IMR-90 (cell line): Measurements from ENCODE around the gene DOCK7. TPM values are rescaled to one million over a fixed set of nuclear protein-coding genes. Genes with fewer than 3 reads are reported as not detected.
A peak's percentile ranks its signal among the peaks of the same experiment; 100 is the strongest.

Experiments
- ATAC-seq: fragments of 200-7000 bp; cut with Tn5 transposase; 2 replicates; pipeline ENCODE4 v1.9.1; 2020; ENCODE audit warnings: low read depth, mild to moderate bottlenecking, moderate library complexity
- BruUV-seq: library from RNA; stranded (reverse); fragments of 400-500 nt; replicated peaks from 2 replicates; lab custom pipeline; 2021; lab: Mats Ljungman, UMichigan
- CTCF ChIA-PET: fragments of 300-600 bp; formaldehyde crosslinking; extraction: SDS; loops from one replicate; lab custom pipeline; 2021; ENCODE audit warnings: antibody characterized with exemption; lab: Yijun Ruan, JAX
- POLR2A ChIA-PET: fragments of 300-600 bp; sonication (Branson Sonifier 250); formaldehyde crosslinking; loops from one replicate; lab custom pipeline; 2022; ENCODE audit warnings: antibody characterized with exemption; ENCODE audit not compliant: unreplicated experiment; lab: Charles Lee
- DNase-seq: peaks from one replicate; pipeline ENCODE4 v3.0.0; 2013
- H2AFZ ChIP-seq: replicated peaks from 2 replicates; pipeline ENCODE3; 2013; ENCODE audit warnings: low read length, mild to moderate bottlenecking; ENCODE audit not compliant: poor library complexity
- H2AK5ac ChIP-seq: 2 replicates; pipeline ENCODE4 v1.6.1; 2013; ENCODE audit warnings: low read depth, low read length, inconsistent platforms
- H2AK9ac ChIP-seq: replicated peaks from 2 replicates; pipeline ENCODE3; 2013; ENCODE audit warnings: mild to moderate bottlenecking, low read depth, low read length, moderate library complexity; ENCODE audit not compliant: poor library complexity
- H2BK120ac ChIP-seq: 2 replicates; pipeline ENCODE4 v1.6.1; 2013; ENCODE audit warnings: low read depth, low read length, inconsistent platforms
- H2BK15ac ChIP-seq: 3 replicates; pipeline ENCODE4 v1.6.1; 2013; ENCODE audit warnings: low read depth, low read length, inconsistent platforms
- H2BK20ac ChIP-seq: 2 replicates; pipeline ENCODE4 v1.6.1; 2013; ENCODE audit warnings: low read depth, mild to moderate bottlenecking, inconsistent platforms, low read length, moderate library complexity
- H2BK5ac ChIP-seq: 2 replicates; pipeline ENCODE4 v1.6.1; 2013; ENCODE audit warnings: mild to moderate bottlenecking, low read depth, low read length, inconsistent platforms; ENCODE audit not compliant: poor library complexity, severe bottlenecking
- H3K14ac ChIP-seq: replicated peaks from 2 replicates; pipeline ENCODE4 v1.6.1; 2013; ENCODE audit warnings: low read depth, low read length, inconsistent platforms
- H3K18ac ChIP-seq: 2 replicates; pipeline ENCODE4 v1.6.1; 2013; ENCODE audit warnings: low read depth, low read length, control low read depth
- H3K23ac ChIP-seq: 2 replicates; pipeline ENCODE4 v1.6.1; 2013; ENCODE audit warnings: low read depth, low read length, inconsistent platforms
- H3K27ac ChIP-seq: 2 replicates; pipeline ENCODE4 v1.5.1; 2013; ENCODE audit warnings: mild to moderate bottlenecking, control low read depth, low read length; ENCODE audit not compliant: insufficient read depth
- H3K27me3 ChIP-seq: 2 replicates; pipeline ENCODE4 v1.6.1; 2013; ENCODE audit warnings: low read length; ENCODE audit not compliant: control insufficient read depth, insufficient read depth
- H3K36me3 ChIP-seq: 2 replicates; pipeline ENCODE4 v1.6.1; 2013; ENCODE audit warnings: low read length, mixed read lengths; ENCODE audit not compliant: control insufficient read depth, insufficient read depth
- H3K4ac ChIP-seq: 2 replicates; pipeline ENCODE4 v1.6.1; 2013; ENCODE audit warnings: low read depth, low read length, inconsistent platforms
- H3K4me1 ChIP-seq: 2 replicates; pipeline ENCODE4 v1.6.1; 2013; ENCODE audit warnings: low read length, mixed read lengths; ENCODE audit not compliant: control insufficient read depth, insufficient read depth
- H3K4me2 ChIP-seq: 2 replicates; pipeline ENCODE4 v1.6.1; 2013; ENCODE audit warnings: low read depth, mild to moderate bottlenecking, control low read depth, low read length, moderate library complexity
- H3K4me3 ChIP-seq: 2 replicates; pipeline ENCODE4 v1.5.1; 2013; ENCODE audit warnings: low read depth, mild to moderate bottlenecking, control low read depth, low read length, moderate library complexity; ENCODE audit not compliant: insufficient read depth
- H3K56ac ChIP-seq: 2 replicates; pipeline ENCODE4 v1.6.1; 2013; ENCODE audit warnings: low read length, inconsistent platforms; ENCODE audit not compliant: insufficient read depth; ENCODE audit errors: extremely low read depth
- H3K79me1 ChIP-seq, 2 experiments: 2 replicates each; pipeline ENCODE4 v1.6.1; 2013; ENCODE audit warnings: low read length in 2 of 2, inconsistent platforms in 1 of 2, low read depth in 1 of 2
- H3K9ac ChIP-seq: 2 replicates; pipeline ENCODE4 v1.6.1; 2013; ENCODE audit warnings: low read depth, low read length, control low read depth
- H3K9me1 ChIP-seq: 2 replicates; pipeline ENCODE4 v1.6.1; 2013; ENCODE audit warnings: low read length, inconsistent platforms; ENCODE audit not compliant: insufficient read depth
- H3K9me3 ChIP-seq: 2 replicates; pipeline ENCODE4 v1.6.1; 2013; ENCODE audit warnings: low read length; ENCODE audit not compliant: control insufficient read depth, insufficient read depth
- H4K20me1 ChIP-seq: 2 replicates; pipeline ENCODE4 v1.6.1; 2013; ENCODE audit warnings: low read length, inconsistent platforms; ENCODE audit not compliant: insufficient read depth
- H4K5ac ChIP-seq: 2 replicates; pipeline ENCODE4 v1.6.1; 2013; ENCODE audit warnings: mild to moderate bottlenecking, low read depth, low read length, control low read depth
- H4K8ac ChIP-seq, 2 experiments: 2 replicates each; pipeline ENCODE4 v1.6.1; 2013; ENCODE audit warnings: low read depth in 2 of 2, low read length in 2 of 2, control low read depth in 1 of 2, inconsistent platforms in 1 of 2
- H4K91ac ChIP-seq: 2 replicates; pipeline ENCODE4 v1.6.1; 2013; ENCODE audit warnings: low read depth, low read length, inconsistent platforms; ENCODE audit not compliant: insufficient read depth
- CTCF ChIP-seq: conservative IDR thresholded peaks from 2 replicates; pipeline ENCODE4 v1.5.1; 2012; ENCODE audit warnings: mild to moderate bottlenecking, low read depth, low read length, improper control_type of control experiment
- ELK1 ChIP-seq: fragments of 150-350 bp; IDR thresholded peaks from 2 replicates; pipeline ENCODE4 v1.6.1; 2016; ENCODE audit warnings: low read depth, mild to moderate bottlenecking, low read length, moderate library complexity, borderline replicate concordance
- MAFK ChIP-seq: IDR thresholded peaks from 2 replicates; pipeline ENCODE4 v1.6.1; 2012; ENCODE audit warnings: low read depth, low read length, improper control_type of control experiment
- MXI1 ChIP-seq: IDR thresholded peaks from 2 replicates; pipeline ENCODE4 v1.6.1; 2012; ENCODE audit warnings: low read depth, mild to moderate bottlenecking, low read length, moderate library complexity, borderline replicate concordance
- RCOR1 ChIP-seq: IDR thresholded peaks from 2 replicates; pipeline ENCODE4 v1.6.1; 2012; ENCODE audit warnings: mild to moderate bottlenecking, low read length, improper control_type of control experiment; ENCODE audit not compliant: insufficient replicate concordance
- USF2 ChIP-seq: fragments of 150-350 bp; IDR thresholded peaks from 2 replicates; pipeline ENCODE4 v1.6.1; 2017; ENCODE audit warnings: mild to moderate bottlenecking, antibody characterized with exemption, low read length, low read depth
- WGBS, 2 experiments: methylation state at CpG; one replicate each; pipeline versions ENCODE4 v1.1.5 to v1.1.7; 2013; ENCODE audit warnings: missing lambda C conversion rate in 2 of 2; ENCODE audit not compliant: insufficient read length in 1 of 2; ENCODE audit errors: extremely low coverage in 2 of 2; 5-methylcytosine and 5-hydroxymethylcytosine counted together
- dilution Hi-C: fragments of 300-500 bp; cut with HindIII; formaldehyde crosslinking; loops from one replicate; pipeline ENCODE4 v1.14.3; 2018; ENCODE audit warnings: low sequenced_read_pairs; ENCODE audit not compliant: unreplicated experiment
- in situ Hi-C: fragments of 300-500 bp; cut with MboI; formaldehyde crosslinking; loops from 3 replicates; pipeline ENCODE4 v1.14.3; 2019; ENCODE audit warnings: low sequenced_read_pairs, inconsistent platforms, mixed read lengths
- intact Hi-C: fragments of 100-400 bp; cut with micrococcal nuclease; formaldehyde crosslinking; loops from 2 replicates; pipeline ENCODE4 v1.10.0; 2022
- polyA plus RNA-seq, 3 experiments: library from polyadenylated mRNA; depleted of rRNA; stranded (reverse); fragments of >200 nt; gene quantifications; 2 replicates each; pipeline ENCODE4 v1.2.3, GENCODE V29; 2012; ENCODE audit warnings: low replicate concordance in 1 of 3
- total RNA-seq: library from RNA; depleted of rRNA; stranded (reverse); fragments of >200 nt; gene quantifications from 2 replicates; pipeline ENCODE4 v1.2.3, GENCODE V29; 2012

Gene DOCK7
- total and polyA plus RNA-seq, 2 of the 4 experiments (the other 2 are of a cell fraction) = 38.0 to 97.7 TPM

- no peaks in the 10 kb centered on the region for H3K36me3 ChIP-seq
- ChIA-PET CTCF (interaction anchor here (0.8 kb wide), 1 partner anchor 58 kb away, joined by 3 read pairs; no protein-coding TSS in a partner anchor), POLR2A (no interaction called here)
- BruUV-seq = no TSS peak
- H2BK120ac ChIP-seq = peak overlapping the region; percentile 92
- peak overlapping the region; percentile 92 for H2BK5ac ChIP-seq
- H3K4me2 ChIP-seq = peak overlapping the region; percentile 82
- H4K5ac ChIP-seq = peak overlapping the region; percentile 86
- no peaks in the 10 kb centered on the region for H3K9me3 ChIP-seq
- dilution Hi-C loops = no loop called here
- no peak for TF ChIP-seq MXI1
- no peak for TF ChIP-seq USF2
- no peak for TF ChIP-seq MAFK
- TF ChIP-seq RCOR1 = no peak
- no peak for TF ChIP-seq ELK1
- no peak for TF ChIP-seq CTCF
- peak overlapping the region; percentile 95 for H2AFZ ChIP-seq
- H3K9me1 ChIP-seq = peaks cover 12% of the 10 kb centered on the region
- H3K14ac ChIP-seq = peak overlapping the region; percentile 86
- ATAC-seq (no peak), DNase-seq (peak; percentile 31)
- H2AK9ac ChIP-seq = peak overlapping the region; percentile 82
- peaks cover 19% of the 10 kb centered on the region for H4K20me1 ChIP-seq
- peak overlapping the region; percentile 80 for H2BK20ac ChIP-seq
- peaks cover 9 to 40% of the 10 kb centered on the region in 2 experiments for H3K79me1 ChIP-seq
- H3K18ac ChIP-seq = peak overlapping the region; percentile 92
- no peaks in the 10 kb centered on the region for H3K27me3 ChIP-seq
- H3K4me1 ChIP-seq = peaks cover 16% of the 10 kb centered on the region
- 0% methylated on average over 1 of the region's 10 CpGs; no CpG with 5 or more reads in 1 of the 2 experiments for WGBS, 2 experiments
- H2AK5ac ChIP-seq = no peak overlapping the region
- H3K23ac ChIP-seq = peak overlapping the region; percentile 95
- in situ Hi-C loops = no loop called here
- intact Hi-C loops = loop anchor here (2.0 to 5.0 kb wide), 3 partner anchors 156 to 252 kb away; partner anchors contain the start of gene USP1
- H3K56ac ChIP-seq = peak overlapping the region; percentile 48
- H4K8ac ChIP-seq = peak overlapping the region; percentile 22 to 68; a peak in 2 of 4 replicates
- H3K27ac ChIP-seq = peak overlapping the region; percentile 87
- peak overlapping the region; percentile 68 for H3K9ac ChIP-seq
- H4K91ac ChIP-seq = peak overlapping the region; percentile 78
- H3K4me3 ChIP-seq = peak overlapping the region; percentile 64
- H2BK15ac ChIP-seq = peak overlapping the region; percentile 16; the same call in 1 of the 3 replicates
- H3K4ac ChIP-seq = peak overlapping the region; percentile 86
Measured at GRCh38 chr1:62688687-62689085, 500 bp upstream of the DOCK7 start.
